AG10803 (cell line): ENCODE data around the gene PRRT1B.

Source experiments
- DNase-seq: peaks from one replicate; pipeline ENCODE4 v3.0.0; 2010; ENCODE audit warnings: low read depth
- H3K4me3 ChIP-seq: 2 replicates; pipeline ENCODE4 v1.5.1; 2011; ENCODE audit warnings: mild to moderate bottlenecking, low read length, control low read depth
- TF ChIP-seq, protein P1 (sequence below): conservative IDR thresholded peaks from 2 replicates; pipeline ENCODE4 v1.5.1; 2011; ENCODE audit warnings: mild to moderate bottlenecking, low read length, control low read depth, inconsistent platforms

The PRRT1B gene

DNA sequence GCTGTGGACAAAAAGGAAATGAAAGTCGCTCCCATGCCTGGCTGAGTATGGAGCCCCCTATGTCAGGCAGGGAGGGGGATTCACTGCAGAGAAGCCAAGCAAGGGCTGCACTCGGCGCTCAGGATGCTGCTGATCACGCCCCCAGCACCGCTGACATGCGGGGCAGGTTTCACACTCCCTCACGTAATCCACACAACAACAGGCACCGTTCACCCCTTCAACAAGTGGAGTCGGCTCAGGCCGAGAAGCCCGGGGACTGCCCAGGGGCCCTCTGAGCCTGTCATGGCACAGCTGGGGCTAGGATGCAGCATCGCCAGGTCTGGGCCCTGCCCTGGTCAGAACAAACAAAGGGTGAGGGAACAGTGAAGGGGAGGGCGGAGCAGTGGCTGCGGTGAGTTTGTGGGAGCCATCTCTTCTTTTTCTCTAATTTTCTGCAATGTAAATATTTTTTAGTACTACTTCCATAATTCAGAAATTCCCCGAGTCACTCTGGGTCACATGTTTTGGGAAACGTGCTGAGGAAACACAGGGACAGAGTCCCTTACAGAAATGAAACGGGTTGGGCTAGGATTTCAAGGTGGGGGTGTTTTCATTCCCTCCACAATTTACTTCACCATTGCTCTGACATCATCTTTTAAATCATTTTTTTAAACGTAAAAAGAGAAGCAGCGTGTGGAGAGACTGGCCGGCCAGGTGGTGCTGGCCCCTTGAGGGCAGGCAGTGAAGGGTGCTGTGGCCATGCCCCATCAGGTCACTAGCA, 49.8 kb downstream of the PRRT1B start:
- no peak for DNase-seq
- TF ChIP-seq, protein P1, sequence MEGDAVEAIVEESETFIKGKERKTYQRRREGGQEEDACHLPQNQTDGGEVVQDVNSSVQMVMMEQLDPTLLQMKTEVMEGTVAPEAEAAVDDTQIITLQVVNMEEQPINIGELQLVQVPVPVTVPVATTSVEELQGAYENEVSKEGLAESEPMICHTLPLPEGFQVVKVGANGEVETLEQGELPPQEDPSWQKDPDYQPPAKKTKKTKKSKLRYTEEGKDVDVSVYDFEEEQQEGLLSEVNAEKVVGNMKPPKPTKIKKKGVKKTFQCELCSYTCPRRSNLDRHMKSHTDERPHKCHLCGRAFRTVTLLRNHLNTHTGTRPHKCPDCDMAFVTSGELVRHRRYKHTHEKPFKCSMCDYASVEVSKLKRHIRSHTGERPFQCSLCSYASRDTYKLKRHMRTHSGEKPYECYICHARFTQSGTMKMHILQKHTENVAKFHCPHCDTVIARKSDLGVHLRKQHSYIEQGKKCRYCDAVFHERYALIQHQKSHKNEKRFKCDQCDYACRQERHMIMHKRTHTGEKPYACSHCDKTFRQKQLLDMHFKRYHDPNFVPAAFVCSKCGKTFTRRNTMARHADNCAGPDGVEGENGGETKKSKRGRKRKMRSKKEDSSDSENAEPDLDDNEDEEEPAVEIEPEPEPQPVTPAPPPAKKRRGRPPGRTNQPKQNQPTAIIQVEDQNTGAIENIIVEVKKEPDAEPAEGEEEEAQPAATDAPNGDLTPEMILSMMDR = no peak
- no peak overlapping the region for H3K4me3 ChIP-seq

DNA sequence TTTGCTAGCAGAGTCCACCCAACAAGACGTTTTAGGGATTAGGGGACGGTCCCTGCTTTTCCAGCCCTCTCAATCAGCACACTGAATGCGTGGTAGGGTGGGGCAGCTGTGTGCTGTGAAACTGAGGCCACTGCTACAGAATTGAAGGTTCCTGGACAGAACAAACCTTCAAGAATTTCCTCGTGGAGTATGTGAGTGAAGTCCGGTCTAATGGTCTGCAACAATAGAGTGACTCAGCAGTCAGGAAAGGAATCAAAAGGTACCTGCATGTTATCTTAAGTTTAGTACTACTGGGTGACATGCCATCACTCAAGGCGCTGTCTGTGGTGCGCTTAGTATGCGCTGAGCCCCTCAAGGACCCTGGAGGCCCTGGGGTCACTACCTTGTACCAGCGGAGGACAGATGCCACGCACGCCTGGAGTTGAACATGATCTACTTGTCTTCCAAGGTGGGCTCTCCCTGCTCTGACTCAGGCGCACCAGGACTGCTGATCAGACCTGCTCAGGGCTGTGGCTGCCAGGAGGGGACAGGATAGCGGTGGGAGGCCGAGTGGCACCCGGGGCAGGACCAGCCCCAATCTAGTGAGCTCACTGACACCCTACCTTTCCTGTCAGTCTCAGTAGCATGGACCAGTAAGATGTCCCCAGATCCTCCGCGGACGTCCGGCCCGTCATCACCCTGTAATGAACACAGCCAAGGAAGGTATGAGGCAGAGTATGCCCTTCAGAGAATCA, 50.5 kb downstream of the PRRT1B start:
- DNase-seq = no peak
- no peak overlapping the region for H3K4me3 ChIP-seq
- TF ChIP-seq, protein P1 = no peak

DNA sequence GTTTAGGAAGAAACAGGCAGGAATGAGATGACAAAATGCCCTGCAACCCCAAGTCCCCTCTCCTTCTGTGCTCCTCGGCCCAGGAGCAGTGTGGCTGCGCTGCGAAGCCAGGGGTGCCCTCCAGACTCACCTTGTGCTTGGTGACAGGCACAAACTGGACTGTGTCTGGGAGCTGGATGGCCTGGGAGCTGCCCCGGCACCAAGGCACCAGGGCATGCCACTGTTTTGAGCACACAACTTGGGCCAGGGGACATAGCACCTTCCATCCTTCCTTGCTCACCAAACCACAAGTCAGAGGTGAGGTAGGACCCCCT, 51.1 kb downstream of the PRRT1B start:
- TF ChIP-seq, protein P1 = no peak
- no peak for DNase-seq
- no peak overlapping the region for H3K4me3 ChIP-seq

DNA sequence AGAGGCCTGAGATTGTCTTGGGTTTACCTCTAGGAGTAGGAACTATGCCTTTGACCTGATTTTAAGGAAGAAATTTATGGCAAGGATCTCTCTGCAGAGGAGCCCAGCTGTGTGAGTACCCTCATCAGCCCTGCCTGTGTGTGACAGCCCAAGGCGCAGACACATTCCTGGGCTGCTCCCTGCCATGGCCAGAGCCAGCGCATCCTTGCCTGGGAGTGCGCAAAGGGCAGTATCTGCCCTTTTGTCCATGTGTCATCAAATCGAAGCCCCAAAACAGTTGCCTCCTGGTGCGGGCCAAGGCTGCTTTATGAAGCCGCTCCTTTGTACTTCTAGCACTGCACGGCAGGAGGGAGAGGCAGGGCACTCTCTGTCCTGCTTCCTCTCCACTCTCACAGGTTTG, 51.9 kb downstream of the PRRT1B start:
- DNase-seq = no peak
- no peak overlapping the region for H3K4me3 ChIP-seq
- TF ChIP-seq, protein P1 = no peak

DNA sequence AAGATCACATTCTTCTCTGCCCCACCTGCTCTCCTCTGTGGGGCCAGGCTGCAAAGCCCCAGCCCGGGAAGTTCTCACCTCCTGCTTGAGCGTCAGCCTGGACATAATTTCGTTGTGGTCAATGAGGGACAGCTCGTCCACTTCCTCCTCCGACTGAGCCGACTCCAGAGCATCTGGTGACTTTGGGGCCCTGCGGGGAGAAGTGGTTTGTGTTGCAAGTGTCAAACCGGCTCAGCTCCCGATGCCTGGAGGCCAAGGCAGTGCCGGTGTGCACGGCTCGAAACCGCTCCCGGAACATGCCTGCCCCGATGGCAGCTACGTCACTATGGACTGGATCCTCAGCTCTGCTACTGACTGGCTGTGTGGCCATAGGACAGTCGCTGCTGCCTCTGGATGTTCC, 52.8 kb downstream of the PRRT1B start:
- no peak overlapping the region for H3K4me3 ChIP-seq
- TF ChIP-seq, protein P1 = no peak
- DNase-seq = no peak

DNA sequence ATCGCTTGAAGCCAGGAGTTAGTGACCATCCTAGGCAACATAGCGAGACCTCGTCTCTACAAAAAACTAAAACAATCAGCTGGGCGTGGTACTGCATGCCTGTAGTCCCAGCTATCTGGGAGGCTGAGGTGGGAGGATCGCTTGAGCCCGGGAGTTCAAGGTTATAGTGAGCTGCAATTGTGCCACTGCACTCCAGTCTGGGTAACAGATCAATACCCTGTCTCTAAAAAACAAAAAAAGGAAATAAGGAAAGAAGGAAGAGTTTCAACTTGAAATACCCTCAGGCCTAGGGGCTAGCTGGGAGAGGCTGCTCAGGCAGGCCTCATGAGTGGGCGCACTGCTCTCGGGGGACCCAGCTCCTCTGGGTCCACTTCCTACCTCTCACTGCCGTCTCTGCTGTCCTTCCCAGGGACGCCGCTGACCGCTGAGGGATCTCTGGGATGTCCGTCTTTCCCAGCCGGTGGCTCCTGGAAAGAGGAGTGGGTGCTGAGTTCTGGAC, 56.4 kb downstream of the PRRT1B start:
- no peak for DNase-seq
- no peak overlapping the region for H3K4me3 ChIP-seq
- TF ChIP-seq, protein P1 = no peak

DNA sequence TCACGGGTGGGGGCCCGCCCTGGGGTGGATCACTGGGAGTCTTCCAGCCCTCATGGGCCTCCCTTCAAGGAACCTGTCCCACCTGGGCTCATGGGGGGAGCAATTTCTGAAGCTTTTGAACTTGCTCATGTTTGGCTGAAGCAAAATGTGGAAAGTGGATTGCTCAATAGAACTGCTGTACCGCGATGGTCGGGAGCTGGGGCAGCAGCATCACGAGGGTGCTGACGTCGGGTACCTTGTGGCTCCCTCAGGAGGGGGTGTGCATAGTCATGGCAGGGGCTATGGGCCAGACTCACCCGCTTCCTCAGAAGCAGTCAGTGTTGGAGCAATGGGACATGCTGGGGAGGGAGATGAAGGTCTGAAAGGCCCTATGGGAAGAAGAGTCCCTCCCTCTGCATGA, 57.9 kb downstream of the PRRT1B start:
- no peak for DNase-seq
- TF ChIP-seq, protein P1 = no peak
- H3K4me3 ChIP-seq = no peak overlapping the region
